ENCODE measurements around the gene SPON2.

Gene SPON2

GRCh38 chr4:1208266-1208961 is 36.0 kb upstream of the SPON2 start:
- no peak for DNase-seq

GRCh38 chr4:1207603-1208265 is 35.4 kb upstream of the SPON2 start:
- DNase-seq = no peak

GRCh38 chr4:1207157-1207470 is 34.7 kb upstream of the SPON2 start:
- DNase-seq = no peak

- DNase-seq = peak; percentile 21
Observed at GRCh38 chr4:1206299-1207156, 34.1 kb upstream of the SPON2 start.

- DNase-seq = peak; percentile 17
Observed at GRCh38 chr4:1205586-1206298, 33.4 kb upstream of the SPON2 start.

- peak; percentile 21 for DNase-seq
Observed at GRCh38 chr4:1204828-1205585, 32.6 kb upstream of the SPON2 start.

- no peak for DNase-seq
Observed at GRCh38 chr4:1204286-1204827, 32.0 kb upstream of the SPON2 start.

GRCh38 chr4:1203026-1203616 is 30.7 kb upstream of the SPON2 start:
- DNase-seq = no peak

GRCh38 chr4:1202526-1203011 is 30.2 kb upstream of the SPON2 start:
- DNase-seq = no peak

- peak; percentile 20 for DNase-seq
Observed at GRCh38 chr4:1201851-1202525, 29.6 kb upstream of the SPON2 start.

- DNase-seq = peak; percentile 39
Observed at GRCh38 chr4:1200425-1201035, 28.1 kb upstream of the SPON2 start.

GRCh38 chr4:1199556-1200331 is 27.4 kb upstream of the SPON2 start:
- peak; percentile 19 for DNase-seq

- DNase-seq = peak; percentile 25
Observed at GRCh38 chr4:1198098-1198844, 25.9 kb upstream of the SPON2 start.

- DNase-seq = peak; percentile 56
Observed at GRCh38 chr4:1196421-1197183, 24.2 kb upstream of the SPON2 start.

- peak; percentile 23 for DNase-seq
Observed at GRCh38 chr4:1195891-1196401, 23.6 kb upstream of the SPON2 start.

GRCh38 chr4:1195109-1195671 is 22.8 kb upstream of the SPON2 start:
- DNase-seq = peak; percentile 32

Measured in 8988T (cell line).